Spleen (tissue), 11 donors: Measurements from ENCODE around the gene TMEM132C. TPM values are rescaled to one million over a fixed set of nuclear protein-coding genes. Genes with fewer than 3 reads are reported as not detected.

ENCODE experiments used
- DNase-seq: peaks from one replicate; pipeline ENCODE4 v3.0.0-alpha.2; 2020
- H3K27ac ChIP-seq, 8 donors: fragments of 200-600 bp; sonication (generic) in 7 of 8; 1 replicate in 4 of 8; 2 replicates in 4 of 8; pipeline versions ENCODE4 v1.5.0 to v1.8.0; 2016 to 2021; ENCODE audit warnings: inconsistent platforms in 4 of 8, mild to moderate bottlenecking in 4 of 8, moderate library complexity in 1 of 8
- H3K27me3 ChIP-seq, 7 donors: fragments of 200-600 bp; sonication (generic) in 6 of 7; replicated peaks in 1 of 7; 1 replicate in 4 of 7; 2 replicates in 3 of 7; pipeline versions ENCODE4 v1.5.0 to v1.8.0; 2016 to 2021; ENCODE audit warnings: inconsistent platforms in 3 of 7, mild to moderate bottlenecking in 1 of 7
- H3K36me3 ChIP-seq, 6 donors: fragments of 200-600 bp; sonication (generic) in 5 of 6; 1 replicate in 4 of 6; 2 replicates in 2 of 6; pipeline versions ENCODE4 v1.5.0 to v1.8.0; 2016 to 2021; ENCODE audit warnings: inconsistent platforms in 2 of 6
- H3K4me1 ChIP-seq, 6 donors: fragments of 200-600 bp; sonication (generic) in 5 of 6; 1 replicate in 3 of 6; 2 replicates in 3 of 6; pipeline versions ENCODE4 v1.5.0 to v1.8.0; 2016 to 2021; ENCODE audit warnings: inconsistent platforms in 3 of 6
- H3K4me3 ChIP-seq, 8 donors: fragments of 200-600 bp; sonication (generic) in 7 of 8; 1 replicate in 4 of 8; 2 replicates in 4 of 8; pipeline versions ENCODE4 v1.5.0 to v1.8.0; 2016 to 2021; ENCODE audit warnings: inconsistent platforms in 4 of 8, mild to moderate bottlenecking in 4 of 8, moderate library complexity in 2 of 8
- H3K9me3 ChIP-seq, 8 donors: fragments of 200-600 bp; sonication (generic) in 7 of 8; 1 replicate in 4 of 8; 2 replicates in 4 of 8; pipeline versions ENCODE4 v1.5.0 to v1.8.0; 2016 to 2021; ENCODE audit warnings: inconsistent platforms in 4 of 8
- CTCF ChIP-seq, 11 experiments: fragments of 200-600 bp in 7 of 11; fragments of 450-650 bp in 4 of 11; sonication (generic) in 4 of 11; IDR thresholded peaks in 8 of 11; conservative IDR thresholded peaks in 3 of 11; 1 replicate in 7 of 11; 2 replicates in 4 of 11; pipeline versions ENCODE4 v1.4.0 to v1.8.0; 2016 to 2021; ENCODE audit warnings: antibody characterized with exemption in 11 of 11, inconsistent platforms in 4 of 11, mild to moderate bottlenecking in 1 of 11
- POLR2A ChIP-seq, 3 donors: fragments of 450-650 bp; IDR thresholded peaks; one replicate each; pipeline ENCODE4 v1.5.1; 2017; ENCODE audit warnings: antibody characterized with exemption in 3 of 3, mild to moderate bottlenecking in 1 of 3
- POLR2AphosphoS5 ChIP-seq, 3 donors: sonication (generic); formaldehyde crosslinking; IDR thresholded peaks; one replicate each; pipeline ENCODE4 v1.5.1; 2017; ENCODE audit warnings: antibody characterized with exemption in 3 of 3
- WGBS, 5 donors: extraction: QIAGEN DNeasy Blood & Tissue Kit in 3 of 5; methylation state at CpG; one replicate each; pipeline versions ENCODE4 v1.1.5 to v1.1.7; 2013 to 2018; 5-methylcytosine and 5-hydroxymethylcytosine counted together
- intact Hi-C: fragments of 100-400 bp; cut with DNase I; formaldehyde crosslinking; loops from one replicate; pipeline ENCODE4 v1.15.0; 2023; ENCODE audit warnings: low total_unique reads
- polyA plus RNA-seq, 3 donors: library from polyadenylated mRNA; stranded (reverse); fragments of 200-250 nt; gene quantifications; one replicate each; pipeline ENCODE4 v1.2.1, GENCODE V29; 2013
- total RNA-seq, 7 donors: library from RNA; depleted of rRNA in 3 of 7; stranded (reverse); fragments of >200 nt in 3 of 7; fragmentation: NEBNext Ultra II Directional in 4 of 7; extraction: Animal tissue kit (Norgen Biotek cat#: 25700) in 4 of 7; gene quantifications; one replicate each; pipeline versions ENCODE4 v1.1.0 to v1.2.1, GENCODE V29; 2016 to 2021
- donor health status: healthy with polysubstance abuse.
- donor health status: DM: no; HTN: no; CAD: no; lungs with moderate emphysema.
- donor health status: DM: no; HTN: no; CAD: no.
- donor health status: Bipolar disorder and iron deficiency.
- donor health status: healthy.
- donor health status: DM: no; HTN: no; CAD: no.
- donor health status: DM: yes; HTN: yes; CAD: no.

TMEM132C gene
- total and polyA plus RNA-seq, 10 donors, result 0.08 to 0.83 (median 0.25) TPM; not detected in 4

DNA sequence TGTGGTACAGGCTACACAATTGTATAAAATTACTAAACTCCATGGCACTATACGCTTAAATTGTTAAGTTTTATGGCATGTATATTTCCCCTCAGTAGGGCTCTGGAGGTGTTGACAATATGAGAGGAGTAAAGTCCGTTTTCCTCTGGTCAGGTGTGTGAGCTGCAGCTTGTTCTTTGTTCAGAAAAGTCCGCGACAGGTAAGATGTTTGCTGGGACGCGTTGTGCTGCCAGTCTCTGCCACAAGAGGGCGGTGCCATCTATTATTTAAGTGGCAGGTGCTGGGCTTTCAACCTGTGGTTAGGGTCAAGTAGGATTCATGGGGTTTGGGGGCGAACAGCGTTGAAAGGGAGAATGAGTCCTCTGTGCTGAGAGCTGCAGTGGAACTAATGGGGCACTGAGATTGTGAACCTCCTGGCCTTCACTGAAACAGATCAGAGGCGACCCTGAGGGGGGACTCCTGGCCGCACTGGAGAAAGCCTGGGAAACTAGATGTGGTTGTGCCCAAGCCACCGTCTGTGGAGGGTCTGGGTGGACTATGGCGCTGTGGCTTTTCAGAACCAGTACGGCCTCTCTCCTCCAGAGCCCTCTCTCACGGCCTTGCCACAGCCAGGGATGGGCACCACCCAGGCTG is 377.8 kb downstream of the TMEM132C start:
- no peak overlapping the region for H3K4me3 ChIP-seq
- no peak for TF ChIP-seq POLR2A (IDR thresholded peaks at IDR 0.05)
- peak in 10 of 11 experiments; percentile 39 to 76 (median 68) for TF ChIP-seq CTCF (IDR thresholded peaks at IDR 0.05 in 8 of 11, conservative IDR thresholded peaks at IDR 0.05 in 3 of 11)
- no peak for TF ChIP-seq POLR2AphosphoS5 (IDR thresholded peaks at IDR 0.05)
- H3K36me3 ChIP-seq, result no peaks in the 10 kb centered on the region
- peaks cover 0 to 8% (median 0%) of the 10 kb centered on the region in 8 donors for H3K9me3 ChIP-seq
- DNase-seq, result no peak
- intact Hi-C loops, result loop anchor here (10.0 kb wide), 1 partner anchor 1270 kb away; no protein-coding TSS in a partner anchor
- H3K27ac ChIP-seq, result no peak overlapping the region
- H3K4me1 ChIP-seq, result no peaks in the 10 kb centered on the region
- 40 to 53% (median 53%) methylated on average over 14 to 15 of the region's 15 CpGs for WGBS, 5 donors
- H3K27me3 ChIP-seq, result peaks cover 0 to 8% (median 0%) of the 10 kb centered on the region in 7 donors

DNA sequence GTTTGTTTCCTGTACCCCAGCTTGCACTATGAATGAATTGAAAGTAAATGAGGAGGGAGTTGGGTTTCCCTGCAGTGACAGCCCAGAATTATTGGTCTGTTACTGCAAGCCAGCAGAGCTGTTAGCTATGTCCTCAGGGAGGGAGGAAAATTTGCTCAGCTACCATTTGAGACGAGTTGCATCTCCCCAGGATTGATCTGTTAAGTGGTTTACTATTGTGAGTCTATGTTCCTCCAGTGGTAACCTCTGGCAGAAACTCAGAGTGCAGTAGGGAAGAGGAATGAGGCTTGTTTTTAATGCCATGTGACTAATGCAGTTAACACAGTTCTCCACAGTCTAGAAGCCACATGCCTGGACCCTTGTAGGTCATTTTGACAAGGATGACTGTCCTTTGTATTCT is 382.9 kb downstream of the TMEM132C start:
- intact Hi-C loops, result loop anchor here (10.0 kb wide), 1 partner anchor 1265 kb away; no protein-coding TSS in a partner anchor
- Histone ChIP-seq H3K4me3 (no peak overlapping the region), H3K4me1 (no peaks in the 10 kb centered on the region)

DNA sequence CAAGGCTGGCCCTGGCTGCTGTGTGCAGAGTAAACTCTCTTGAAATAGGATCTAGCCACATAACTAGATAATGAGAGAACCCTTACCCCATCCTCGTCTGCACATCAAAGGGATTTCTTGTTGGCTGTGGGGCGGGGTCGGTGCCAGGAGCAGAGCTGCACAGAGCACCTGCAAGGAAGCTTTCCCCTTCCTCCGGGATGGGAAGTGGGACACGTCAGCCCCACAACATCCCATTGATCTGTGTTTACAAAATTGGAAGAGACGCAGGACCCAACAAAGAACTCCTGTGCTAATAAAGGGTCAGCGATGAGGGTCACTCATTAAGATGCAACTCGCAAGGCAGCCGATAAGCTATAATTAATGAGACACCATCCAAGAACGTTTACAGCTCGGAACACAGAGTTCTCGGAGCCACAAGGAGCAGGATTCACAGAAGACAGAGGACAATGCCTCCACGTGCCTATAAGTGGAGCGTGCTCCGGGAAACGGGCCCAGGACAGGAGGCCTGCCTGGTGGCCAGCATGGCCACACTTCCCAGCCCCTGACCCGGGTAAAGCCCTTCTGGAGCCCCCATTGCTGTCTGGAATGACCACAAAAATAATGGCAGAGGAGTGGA is 385.3 kb downstream of the TMEM132C start:
- Histone ChIP-seq H3K9me3 (peaks cover 0 to 8% (median 0%) of the 10 kb centered on the region in 8 donors), H3K27me3 (peaks cover 0 to 30% (median 0%) of the 10 kb centered on the region in 7 donors), H3K36me3 (no peaks in the 10 kb centered on the region), H3K27ac (no peak overlapping the region), H3K4me1 (no peaks in the 10 kb centered on the region), H3K4me3 (no peak overlapping the region)
- no peak for DNase-seq
- intact Hi-C loops, result no loop called here
- no peak for TF ChIP-seq POLR2AphosphoS5 (IDR thresholded peaks at IDR 0.05)
- no peak for TF ChIP-seq POLR2A (IDR thresholded peaks at IDR 0.05)
- no peak for TF ChIP-seq CTCF (IDR thresholded peaks at IDR 0.05 in 8 of 11, conservative IDR thresholded peaks at IDR 0.05 in 3 of 11)
- WGBS, 5 donors, result 71 to 79% (median 72%) methylated on average over 13 to 17 of the region's 17 CpGs

More for the DNA sequence above, 382.9 kb downstream of the TMEM132C start:
- H3K9me3 ChIP-seq, result peaks cover 0 to 8% (median 0%) of the 10 kb centered on the region in 8 donors
- no peak for DNase-seq
- peaks cover 0 to 25% (median 0%) of the 10 kb centered on the region in 7 donors for H3K27me3 ChIP-seq
- H3K27ac ChIP-seq, result no peak overlapping the region
- no peak for TF ChIP-seq POLR2A (IDR thresholded peaks at IDR 0.05)
- no peak for TF ChIP-seq CTCF (IDR thresholded peaks at IDR 0.05 in 8 of 11, conservative IDR thresholded peaks at IDR 0.05 in 3 of 11)
- TF ChIP-seq POLR2AphosphoS5 (IDR thresholded peaks at IDR 0.05), result no peak
- 12 to 55% (median 24%) methylated on average over 1 of the region's 1 CpG for WGBS, 5 donors
- no peaks in the 10 kb centered on the region for H3K36me3 ChIP-seq

GRCh38 chr12:128654468-128654867 is 387.5 kb downstream of the TMEM132C start:
- no peak for TF ChIP-seq POLR2AphosphoS5 (IDR thresholded peaks at IDR 0.05)
- Histone ChIP-seq H3K27me3 (peaks cover 0 to 33% (median 0%) of the 10 kb centered on the region in 7 donors), H3K36me3 (no peaks in the 10 kb centered on the region), H3K4me3 (no peak overlapping the region), H3K27ac (no peak overlapping the region), H3K9me3 (peaks cover 0 to 1% (median 0%) of the 10 kb centered on the region in 8 donors), H3K4me1 (no peaks in the 10 kb centered on the region)
- DNase-seq, result no peak
- 51 to 68% (median 63%) methylated on average over 8 of the region's 8 CpGs for WGBS, 5 donors
- intact Hi-C loops, result no loop called here
